Measurements from ENCODE around the gene KCNB1.

The KCNB1 gene

DNA sequence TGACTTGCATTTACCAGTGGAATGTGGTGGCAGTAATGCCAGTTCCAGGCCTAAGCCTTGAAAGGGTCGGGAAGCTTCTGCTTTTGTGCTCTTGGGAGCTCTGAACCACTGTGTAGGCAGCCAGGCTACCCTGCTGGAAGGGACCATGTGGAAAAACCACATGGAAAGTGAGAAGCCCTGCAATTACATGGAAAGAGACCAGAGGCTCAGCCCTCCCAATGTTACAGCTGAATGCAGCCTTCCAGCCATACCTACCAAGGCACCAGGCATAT lies 14.9 kb upstream of the KCNB1 start:
- DNase-seq (ENCODE audit: low read depth), result no peak

DNA sequence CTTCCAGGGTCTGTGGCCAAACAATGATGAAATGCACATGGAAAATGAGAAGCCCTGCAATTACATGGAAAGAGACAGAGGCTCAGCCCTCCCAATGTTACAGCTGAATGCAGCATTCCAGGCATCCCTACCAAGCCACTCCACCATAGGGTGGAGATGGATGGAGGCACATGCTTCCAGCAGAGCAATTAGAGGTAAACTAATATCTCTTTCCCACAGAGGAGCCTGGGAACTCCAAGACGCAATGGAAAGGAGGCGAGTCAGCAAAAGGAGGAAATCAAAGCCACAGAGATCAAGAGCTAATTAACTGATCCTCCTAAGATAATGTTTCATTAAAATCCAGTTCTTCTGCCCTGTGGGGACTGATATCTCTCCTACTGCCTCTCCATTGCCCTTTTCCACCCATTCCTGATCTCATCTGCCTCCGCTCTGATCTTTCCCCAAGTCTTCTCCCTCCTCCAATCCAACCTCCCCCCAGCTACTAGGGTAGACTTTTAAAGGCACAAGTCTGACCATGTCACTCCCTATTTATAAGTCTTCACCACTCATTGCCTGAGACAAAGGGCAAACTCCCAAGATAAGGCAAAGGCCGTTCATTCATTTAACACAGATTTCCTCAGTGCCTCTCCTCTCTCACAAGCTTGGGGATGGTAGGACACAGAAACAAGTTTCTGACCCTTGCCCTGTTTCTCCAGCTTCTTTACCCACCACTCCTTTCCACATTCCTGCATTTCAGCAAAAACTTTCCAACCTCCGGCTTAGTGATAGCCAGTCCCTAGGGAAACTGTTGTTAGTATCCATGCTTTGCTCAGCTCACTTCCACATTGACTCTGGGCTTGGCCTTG lies 14.3 kb upstream of the KCNB1 start:
- DNase-seq (ENCODE audit: low read depth), result peak; percentile 7

DNA sequence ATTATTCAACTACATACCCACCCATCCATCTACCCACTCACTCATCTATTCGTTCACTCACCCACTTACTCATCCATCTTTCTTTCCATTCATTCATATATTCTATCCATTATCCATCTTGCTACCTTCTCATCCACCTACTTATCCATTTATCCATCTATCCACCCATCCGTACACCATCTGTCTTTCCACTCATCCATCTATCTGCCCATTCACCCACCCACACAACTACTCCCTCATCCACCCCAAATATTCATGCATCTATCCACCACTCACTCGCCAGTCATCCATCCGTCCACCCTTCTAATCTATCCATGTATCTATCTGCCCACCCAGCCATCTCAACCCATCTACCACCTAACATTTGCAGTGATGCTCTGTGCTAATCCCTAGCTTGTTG lies 13.6 kb upstream of the KCNB1 start:
- no peak for DNase-seq (ENCODE audit: low read depth)

DNA sequence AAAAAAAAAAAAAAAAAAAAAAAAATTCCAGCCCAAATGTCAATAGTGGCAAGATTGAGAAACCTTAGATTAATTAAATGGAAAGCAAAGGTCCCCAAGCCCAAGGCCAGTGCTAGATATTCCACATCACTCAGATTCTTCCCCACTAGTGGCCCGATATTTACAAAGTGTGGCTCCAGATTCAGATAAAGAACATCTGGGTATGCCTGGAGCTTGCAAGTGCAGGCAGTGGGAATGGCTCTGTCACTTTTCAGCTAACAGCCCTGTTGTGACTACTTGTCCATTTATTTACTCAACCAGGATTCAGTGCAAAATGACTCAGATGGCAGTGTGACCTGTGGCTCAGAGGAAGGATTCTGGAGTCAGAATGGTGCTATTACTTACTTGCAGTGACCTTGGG lies 8.2 kb upstream of the KCNB1 start:
- no peak for DNase-seq (ENCODE audit: low read depth)

DNA sequence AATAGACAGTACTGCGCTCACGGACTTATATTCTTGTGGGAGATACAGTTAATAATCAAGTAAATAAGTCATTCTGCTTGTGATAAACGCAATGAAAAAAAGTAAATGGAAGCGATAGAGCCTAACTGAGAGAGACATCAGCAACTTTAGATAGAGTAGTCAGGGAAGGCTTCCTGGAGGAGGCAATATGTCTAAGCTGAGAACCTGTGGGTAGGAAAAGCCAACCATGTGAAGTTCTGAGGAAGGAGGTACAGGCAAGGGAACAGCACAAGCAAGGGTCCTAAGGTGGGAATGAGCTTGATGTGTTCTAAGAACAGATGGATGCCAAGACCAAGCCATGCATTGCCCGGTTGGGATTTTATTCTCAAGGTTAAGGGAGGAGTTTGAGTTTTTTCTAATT lies 7.2 kb upstream of the KCNB1 start:
- DNase-seq (ENCODE audit: low read depth), result no peak

DNA sequence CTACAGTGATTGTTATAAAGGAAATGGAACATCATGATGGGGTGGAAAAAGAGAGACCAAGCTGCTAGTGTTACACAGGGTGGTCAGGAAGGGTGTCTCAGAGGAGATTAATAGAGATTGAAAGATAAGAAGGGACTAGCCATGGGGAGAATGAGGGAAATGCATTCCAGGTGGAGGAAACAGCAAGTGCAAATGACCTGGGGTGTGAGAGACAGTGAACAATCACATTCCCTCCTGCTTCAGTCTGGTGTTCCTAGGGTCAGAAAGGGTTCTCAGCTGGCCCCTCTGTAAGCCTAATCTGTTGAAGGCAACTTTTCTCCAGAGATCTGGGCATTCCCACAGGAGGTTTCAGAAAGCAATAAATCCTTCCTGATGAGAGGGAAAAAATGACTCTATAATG lies 3.6 kb upstream of the KCNB1 start:
- no peak for DNase-seq (ENCODE audit: low read depth)

DNA sequence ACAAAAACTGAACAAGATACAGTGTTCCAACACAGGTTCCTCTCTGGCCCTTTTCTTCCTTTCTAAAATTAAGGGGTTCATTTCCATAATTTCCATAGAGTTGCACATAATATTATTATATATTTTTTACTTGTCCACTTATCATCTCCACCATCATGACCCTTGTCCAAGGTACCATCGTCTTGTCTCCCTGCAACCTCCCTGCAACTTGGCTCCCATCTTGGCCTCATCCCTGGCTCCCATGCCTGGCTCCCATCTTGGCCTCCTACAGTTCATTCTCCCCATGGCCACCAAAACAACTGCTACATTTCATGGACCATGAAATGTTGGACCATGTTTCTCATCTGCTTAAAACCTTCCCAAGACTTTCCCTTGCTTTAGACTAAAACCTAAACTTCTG lies 3.1 kb upstream of the KCNB1 start:
- DNase-seq (ENCODE audit: low read depth), result no peak

DNA sequence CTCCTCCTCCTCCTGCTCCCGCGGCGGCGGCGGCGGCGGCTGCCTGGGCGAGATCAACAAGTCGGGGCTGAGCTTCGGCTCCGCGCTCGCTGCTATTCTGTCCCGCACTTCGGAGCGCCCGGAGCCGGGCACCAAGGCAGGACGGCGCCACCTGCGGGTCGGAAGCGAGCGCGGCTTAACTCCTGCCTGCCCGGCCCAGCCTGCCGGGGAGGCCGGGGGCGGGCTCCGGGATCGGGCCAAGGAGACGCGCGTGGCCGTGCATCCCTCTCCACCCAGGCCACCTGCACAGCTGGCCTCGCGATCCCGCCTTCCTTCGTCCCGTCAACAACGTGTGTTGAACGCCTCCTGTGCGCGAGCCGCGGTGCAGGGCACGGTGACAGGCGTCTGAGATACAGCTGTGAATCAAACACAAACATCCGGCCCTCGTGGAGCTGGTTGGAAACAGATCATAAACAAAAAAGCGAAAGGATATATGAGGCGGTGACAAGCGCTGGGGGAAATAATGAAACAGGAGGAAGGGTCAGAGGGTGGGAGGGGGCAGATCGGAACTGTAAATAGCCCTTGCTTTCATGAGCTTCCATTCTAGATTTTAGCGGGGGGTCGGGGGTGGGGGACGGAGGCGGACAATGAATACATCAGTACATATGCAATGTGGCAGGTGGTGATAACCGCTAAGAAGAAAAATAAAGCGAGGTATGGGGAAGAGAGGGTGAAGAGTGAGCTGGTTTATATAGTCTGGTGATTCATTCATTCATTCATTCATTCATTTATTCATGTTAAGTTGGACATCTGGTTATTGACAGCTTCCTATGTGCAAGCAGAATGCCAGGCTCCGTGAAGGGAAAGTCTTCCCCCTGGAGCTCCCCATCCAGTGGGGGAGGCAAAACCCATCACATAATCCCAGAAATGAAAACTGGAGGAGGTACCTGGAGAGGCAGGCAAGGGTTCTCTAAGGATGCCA lies 2.0 kb upstream of the KCNB1 start:
- peak; percentile 75 for DNase-seq (ENCODE audit: low read depth)

DNA sequence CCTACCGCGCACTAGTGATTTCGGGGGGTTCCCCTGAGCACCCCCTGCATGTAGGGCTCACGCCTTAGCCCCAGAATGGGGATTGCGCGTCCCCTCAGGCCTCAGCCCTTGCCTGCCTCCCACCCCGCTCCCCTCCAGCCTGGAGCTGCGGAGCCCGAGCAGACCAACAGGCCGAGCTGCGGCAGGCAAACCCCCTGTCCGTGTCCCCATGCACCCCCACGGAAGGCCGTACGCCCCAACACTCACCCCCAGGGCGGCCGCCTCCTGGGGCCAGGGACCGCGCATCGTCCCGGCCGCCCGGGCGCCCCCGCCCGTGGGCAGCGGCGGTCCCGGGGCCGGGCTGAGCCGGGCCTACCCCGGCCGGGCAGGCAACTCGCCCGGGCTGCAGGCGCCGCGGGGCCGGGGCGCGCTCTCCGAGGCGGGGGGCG lies 1.2 kb upstream of the KCNB1 start:
- DNase-seq (ENCODE audit: low read depth), result no peak

DNA sequence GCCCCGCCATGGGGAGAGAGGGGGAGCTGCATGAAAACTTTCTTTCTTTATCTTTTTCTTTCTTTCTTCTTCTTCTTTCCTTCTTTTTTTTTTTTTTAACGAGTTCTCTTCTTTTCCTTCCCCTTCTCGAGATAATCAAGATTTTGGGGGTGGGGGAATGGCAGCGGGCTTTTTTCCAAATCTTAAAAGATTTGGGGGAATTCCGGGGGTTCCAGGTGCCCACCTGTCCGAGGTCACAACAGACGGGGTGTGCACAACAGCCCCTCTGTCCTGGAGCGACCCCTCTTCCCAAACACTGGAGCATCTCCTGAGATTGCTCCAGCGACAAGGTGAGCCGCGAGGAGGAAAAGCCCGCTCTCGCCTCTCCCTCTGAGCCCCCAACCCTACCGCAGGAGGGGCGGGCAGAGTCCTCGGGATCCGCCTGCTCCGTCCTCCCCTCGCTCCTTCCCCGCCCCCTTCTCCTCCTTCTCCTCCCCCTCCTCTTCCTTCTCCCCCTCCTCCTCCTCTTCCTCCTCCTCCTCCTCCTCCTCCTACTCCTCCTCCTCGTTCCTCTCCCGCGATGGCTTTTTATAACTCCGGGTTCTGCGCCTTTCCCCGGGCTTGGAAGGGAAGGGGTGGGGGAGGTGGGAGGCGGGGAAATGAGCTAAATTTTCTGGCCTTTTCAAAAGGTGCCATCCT lies 689 bp upstream of the KCNB1 start:
- no peak for DNase-seq (ENCODE audit: low read depth)

DNA sequence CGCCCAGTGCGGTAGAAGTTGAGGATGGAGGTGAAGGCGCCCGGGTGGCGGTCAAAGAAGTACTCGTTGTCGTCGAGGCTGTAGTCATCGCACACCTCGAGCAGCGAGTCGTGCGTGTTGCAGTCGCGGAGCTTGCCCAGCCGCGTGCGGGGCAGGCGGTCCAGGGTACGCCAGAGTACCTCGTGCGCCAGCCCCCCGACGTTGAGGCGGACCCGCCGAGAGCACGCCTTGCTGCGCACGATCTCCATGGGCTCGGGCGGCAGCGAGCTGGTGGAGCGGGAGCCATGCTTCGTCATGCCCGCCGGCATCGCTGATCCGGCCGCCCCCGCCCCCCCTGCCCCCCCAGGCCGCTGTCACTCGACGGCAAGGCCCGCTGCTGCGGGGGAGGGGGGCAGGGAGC lies 295 bp downstream of the KCNB1 start:
- DNase-seq (ENCODE audit: low read depth), result no peak

DNA sequence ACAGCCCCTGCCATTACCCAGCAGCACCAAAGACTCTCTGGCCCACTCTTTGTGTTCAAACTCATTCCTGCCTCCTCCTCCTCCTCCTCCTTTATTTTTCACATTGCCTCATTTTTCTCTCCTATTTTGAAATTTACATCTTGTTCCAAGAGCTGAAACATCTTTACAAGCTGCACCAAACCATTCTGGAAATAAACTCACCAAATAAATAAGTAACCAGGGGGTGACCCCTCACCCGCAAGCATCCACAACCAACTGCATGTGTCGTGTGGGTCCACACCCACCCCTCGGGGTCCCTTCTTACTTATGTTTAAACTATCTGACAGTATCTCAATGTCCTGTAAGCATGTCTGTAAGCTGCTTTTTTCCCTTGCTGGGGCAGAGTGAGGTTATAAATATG lies 1.4 kb downstream of the KCNB1 start:
- DNase-seq (ENCODE audit: low read depth), result no peak

DNA sequence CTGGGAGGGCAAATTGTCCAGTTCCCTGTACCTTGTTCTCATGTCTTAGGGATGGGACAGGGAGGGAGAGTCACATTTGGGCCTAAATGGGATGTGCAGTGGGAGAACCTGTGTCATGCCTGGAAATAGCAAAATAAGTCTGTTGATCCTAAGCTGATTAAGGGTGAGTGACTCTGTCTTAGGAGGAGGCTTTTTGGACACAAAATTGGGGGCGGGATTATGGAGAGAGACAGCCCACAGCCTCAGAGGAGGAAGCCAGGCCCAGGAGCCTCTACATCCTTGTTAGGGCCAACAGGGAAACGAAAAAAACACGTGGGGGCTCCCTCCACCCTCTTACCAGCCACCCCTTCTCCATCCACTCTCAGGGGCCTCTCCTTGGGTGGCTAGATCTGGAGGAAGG lies 2.2 kb downstream of the KCNB1 start:
- DNase-seq (ENCODE audit: low read depth), result no peak

DNA sequence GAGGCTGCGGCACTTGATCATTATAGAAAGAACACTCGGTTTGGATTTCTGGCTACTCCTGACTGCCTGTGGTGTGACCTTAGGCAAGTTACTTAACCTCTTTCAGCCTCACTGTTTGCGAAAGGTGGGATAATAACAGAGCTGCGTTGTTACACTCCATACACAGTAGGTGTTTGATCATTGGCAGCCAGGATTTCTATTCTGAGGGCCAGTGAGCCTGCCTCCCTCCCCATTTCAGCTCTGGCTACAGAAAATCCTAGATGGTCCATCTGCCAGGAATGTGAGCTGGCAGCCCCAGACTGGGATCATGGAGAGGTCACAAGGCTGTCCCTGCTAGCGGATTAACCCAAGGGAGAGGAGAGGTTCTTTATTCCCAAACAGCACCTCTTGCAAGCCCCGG lies 2.7 kb downstream of the KCNB1 start:
- no peak for DNase-seq (ENCODE audit: low read depth)

DNA sequence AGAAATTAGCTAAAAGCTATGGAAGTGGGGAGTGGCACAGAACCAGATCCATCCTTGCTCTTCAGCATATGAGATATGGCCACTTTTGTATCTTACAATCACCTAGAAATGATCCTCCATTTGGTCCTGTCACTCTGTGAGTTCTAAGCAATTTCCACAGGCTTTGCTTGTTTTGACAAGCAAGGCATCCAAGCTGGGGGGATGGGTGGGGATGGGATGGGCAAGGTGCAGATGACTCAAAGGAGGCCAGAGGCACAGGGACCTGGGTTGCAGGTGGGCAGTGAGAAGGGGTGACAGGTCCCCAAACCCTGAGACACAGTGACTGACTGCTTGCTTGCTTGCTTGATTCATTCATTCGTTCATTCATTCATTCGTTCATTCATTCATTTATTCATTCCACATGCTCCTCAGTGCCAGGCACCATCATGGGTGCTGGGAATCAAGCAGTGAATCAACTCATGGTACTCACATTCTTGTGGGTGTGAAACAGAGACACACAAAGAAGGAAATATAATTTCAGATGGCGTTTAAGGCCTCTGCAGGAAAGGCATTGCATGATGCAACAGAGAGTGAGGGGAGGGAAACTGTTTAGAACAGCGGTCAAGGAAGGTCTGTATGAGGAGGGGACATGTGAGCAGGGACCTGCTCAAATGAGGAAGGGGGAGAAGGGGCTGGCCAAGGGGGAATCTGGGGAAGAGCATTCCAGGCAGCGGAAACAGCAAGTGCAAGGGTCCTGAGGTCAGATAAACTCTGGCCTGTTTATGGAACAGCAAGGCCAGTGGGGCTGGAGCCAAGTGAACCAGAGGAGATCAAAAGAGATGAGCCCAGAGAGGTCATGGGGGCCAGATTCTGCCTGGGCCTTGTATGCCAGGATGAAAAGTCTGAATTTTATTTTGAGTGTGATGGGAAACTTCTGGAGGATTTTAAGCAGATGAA lies 3.4 kb downstream of the KCNB1 start:
- DNase-seq (ENCODE audit: low read depth), result no peak

DNA sequence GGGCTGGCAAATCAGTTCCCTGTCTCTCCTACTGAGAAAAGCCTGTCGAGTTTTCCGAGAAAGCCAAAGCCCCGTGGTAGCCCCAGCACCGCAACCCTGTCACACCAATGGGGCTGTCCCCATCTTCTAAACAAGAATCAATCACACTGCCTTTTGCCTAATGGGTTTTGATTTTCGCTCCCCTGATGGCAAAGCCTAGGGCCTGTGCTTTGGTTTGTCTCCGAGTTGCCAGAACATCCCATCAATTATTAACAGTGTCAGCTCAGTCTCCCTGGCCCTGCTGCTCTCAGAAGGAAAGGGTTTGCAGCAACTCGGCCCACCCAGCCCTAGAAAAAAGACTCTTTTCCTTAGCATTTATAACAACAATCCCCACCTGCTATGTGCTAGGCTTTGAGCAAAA lies 4.2 kb downstream of the KCNB1 start:
- no peak for DNase-seq (ENCODE audit: low read depth)

DNA sequence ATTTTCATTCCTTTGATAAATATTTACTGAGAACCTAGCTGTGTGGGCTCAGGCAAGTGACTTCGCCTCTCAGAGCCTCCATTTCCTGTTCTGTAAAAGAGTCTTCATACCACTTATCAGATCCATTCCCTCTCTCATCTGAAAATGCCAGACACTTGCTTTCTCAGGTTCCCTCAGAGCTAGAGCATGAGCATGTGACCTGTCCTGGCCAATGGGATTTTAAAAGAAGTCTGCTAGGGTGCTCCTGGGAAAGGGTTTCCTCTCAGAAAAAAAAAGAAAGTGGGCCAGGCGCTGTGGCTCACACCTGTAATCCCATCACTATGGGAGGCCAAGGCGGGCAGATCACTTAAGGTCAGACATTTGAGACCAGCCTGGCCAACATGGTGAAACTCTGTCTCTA lies 5.3 kb downstream of the KCNB1 start:
- DNase-seq (ENCODE audit: low read depth), result no peak

DNA sequence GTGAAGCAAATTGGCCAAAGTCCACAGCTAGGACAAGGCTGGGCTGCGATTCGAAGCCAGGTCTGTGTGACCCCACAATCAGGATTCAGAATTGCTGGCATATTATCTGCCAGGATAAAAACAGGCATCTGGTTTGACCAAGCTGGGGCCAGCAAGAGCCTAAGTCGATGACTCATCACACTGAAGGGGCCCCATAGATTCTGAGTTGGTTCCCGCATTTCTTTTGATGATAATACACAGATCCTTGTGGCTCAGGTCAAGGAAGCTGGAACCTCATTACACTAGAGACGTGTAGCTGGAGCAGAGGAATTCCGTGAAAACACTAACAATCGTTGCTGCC lies 6.5 kb downstream of the KCNB1 start:
- no peak for DNase-seq (ENCODE audit: low read depth)

DNA sequence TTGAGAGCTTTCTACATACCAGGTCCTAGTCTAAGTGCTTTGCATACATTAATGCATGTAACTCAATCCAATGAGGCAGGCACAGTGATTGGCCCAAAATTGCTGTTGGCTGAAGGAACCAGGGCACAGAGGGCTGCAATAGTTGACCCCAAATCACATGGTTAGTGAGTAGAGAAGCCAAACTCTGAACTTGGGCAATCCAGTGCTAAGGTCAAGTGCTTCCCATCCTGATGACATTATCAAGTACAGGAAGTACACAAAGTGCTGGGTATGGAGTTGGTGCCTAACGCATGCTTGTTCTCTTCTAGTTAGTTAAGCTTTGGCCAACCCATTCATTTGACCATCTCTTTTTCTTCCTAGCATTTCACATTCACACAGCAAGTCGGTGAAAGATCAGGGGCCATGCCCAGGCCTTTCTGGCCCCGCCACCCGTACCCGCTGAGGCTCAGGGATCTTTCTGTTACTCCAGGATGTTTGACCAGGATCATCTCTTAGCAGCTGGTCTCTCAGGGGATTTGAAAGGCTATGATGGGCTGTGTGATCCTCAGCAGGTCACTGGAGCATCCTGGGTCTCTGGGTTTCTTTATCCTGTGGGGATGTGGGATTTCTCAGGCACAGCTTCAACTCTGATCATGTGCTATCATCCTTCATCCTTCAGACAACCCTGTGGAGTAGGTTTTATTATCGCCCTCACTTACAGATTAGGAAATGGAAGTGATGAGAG lies 7.0 kb downstream of the KCNB1 start:
- DNase-seq (ENCODE audit: low read depth), result no peak

DNA sequence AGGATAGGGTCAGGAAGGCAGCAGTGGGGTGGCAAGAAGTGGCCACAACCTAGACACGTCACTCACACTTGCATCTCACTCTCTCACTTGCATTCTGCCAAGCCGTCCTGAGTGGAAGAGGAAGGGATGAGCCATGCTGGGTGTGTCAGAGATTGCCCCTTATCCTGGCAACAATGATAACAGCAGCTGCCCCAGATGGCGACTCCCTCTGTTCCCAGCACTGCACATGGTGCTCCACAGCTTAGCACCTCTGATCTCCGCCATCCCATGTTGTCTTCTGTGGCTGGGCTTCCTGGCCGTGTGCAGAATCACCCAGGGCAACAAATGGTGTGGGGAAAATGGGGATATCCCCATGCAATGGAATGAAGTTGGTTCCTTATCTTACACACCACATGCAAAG lies 11.1 kb downstream of the KCNB1 start:
- no peak for DNase-seq (ENCODE audit: low read depth)

DNA sequence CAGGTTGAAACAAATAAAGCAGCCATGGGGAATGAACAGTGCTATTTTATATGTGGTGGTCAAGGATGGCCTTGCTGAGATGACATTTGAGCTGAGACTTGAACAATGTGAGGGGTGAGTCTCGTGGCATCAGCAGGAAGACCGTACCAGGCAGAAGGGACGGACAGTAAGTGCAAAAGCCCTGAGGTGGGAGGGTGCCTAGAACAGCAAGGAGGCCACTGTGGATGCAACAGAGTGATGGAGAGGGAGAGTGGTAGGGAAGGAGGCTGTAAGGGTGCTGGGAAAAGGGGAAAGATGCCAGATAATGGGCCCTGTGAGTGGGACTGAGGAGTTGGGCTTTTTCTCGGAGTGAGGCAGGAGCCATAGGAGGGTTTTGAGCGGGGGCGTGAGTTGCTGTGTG lies 11.5 kb downstream of the KCNB1 start:
- no peak for DNase-seq (ENCODE audit: low read depth)
